ENCODE data around the gene OSBP2.

- TF ChIP-seq CTCF (IDR thresholded peaks at IDR 0.05): no peak
- no peak for TF ChIP-seq POLR2AphosphoS5 (IDR thresholded peaks at IDR 0.05)
- TF ChIP-seq EP300 (IDR thresholded peaks at IDR 0.05): no peak
These were observed 248.7 kb downstream of the OSBP2 start for GRCh38 chr22:30943368-30943767.
